ENCODE measurements around the gene ANKS3.

DNA sequence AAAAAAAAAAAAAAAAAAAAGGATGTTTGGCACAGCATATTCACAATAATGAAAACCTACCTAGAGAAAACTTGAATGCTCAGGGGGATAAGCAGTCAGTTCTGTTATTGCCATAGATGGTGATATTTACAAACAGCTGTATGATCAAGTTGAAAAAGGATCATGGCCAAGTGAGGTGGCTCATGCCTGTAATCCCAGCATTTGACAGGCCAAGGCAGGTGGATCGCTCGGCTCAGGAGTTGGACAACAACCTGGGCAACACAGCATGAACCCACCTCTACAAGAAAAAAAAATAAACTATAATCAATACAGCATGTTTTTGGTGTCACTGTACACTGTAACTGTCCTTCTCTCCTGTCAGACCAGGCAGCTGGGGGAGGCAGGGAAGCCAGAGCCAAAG is 19.1 kb downstream of the ANKS3 start:
- TF ChIP-seq, protein P1, sequence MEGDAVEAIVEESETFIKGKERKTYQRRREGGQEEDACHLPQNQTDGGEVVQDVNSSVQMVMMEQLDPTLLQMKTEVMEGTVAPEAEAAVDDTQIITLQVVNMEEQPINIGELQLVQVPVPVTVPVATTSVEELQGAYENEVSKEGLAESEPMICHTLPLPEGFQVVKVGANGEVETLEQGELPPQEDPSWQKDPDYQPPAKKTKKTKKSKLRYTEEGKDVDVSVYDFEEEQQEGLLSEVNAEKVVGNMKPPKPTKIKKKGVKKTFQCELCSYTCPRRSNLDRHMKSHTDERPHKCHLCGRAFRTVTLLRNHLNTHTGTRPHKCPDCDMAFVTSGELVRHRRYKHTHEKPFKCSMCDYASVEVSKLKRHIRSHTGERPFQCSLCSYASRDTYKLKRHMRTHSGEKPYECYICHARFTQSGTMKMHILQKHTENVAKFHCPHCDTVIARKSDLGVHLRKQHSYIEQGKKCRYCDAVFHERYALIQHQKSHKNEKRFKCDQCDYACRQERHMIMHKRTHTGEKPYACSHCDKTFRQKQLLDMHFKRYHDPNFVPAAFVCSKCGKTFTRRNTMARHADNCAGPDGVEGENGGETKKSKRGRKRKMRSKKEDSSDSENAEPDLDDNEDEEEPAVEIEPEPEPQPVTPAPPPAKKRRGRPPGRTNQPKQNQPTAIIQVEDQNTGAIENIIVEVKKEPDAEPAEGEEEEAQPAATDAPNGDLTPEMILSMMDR (IDR thresholded peaks at IDR 0.05; ENCODE audit: low read depth, low read length) = no peak
- TF ChIP-seq POLR2A (IDR thresholded peaks at IDR 0.05; ENCODE audit: extremely low read depth, insufficient read length) = no peak

All from NB4 (cell line).